Adrenal gland (tissue), 5 donors: ENCODE data around the gene RANBP10.

Experiments
- POLR2A ChIP-seq, 2 donors: fragments of 450-650 bp; IDR thresholded peaks; one replicate each; pipeline ENCODE4 v1.6.1; 2017; ENCODE audit warnings: antibody characterized with exemption in 2 of 2, mild to moderate bottlenecking in 2 of 2, moderate library complexity in 1 of 2
- TF ChIP-seq, protein P1 (sequence below), 6 experiments: fragments of 450-650 bp in 4 of 6; fragments of 200-600 bp in 2 of 6; sonication (generic) in 1 of 6; IDR thresholded peaks; 1 replicate in 5 of 6; 2 replicates in 1 of 6; pipeline versions ENCODE4 v1.5.1 to v1.8.0; 2016 to 2021; ENCODE audit warnings: antibody characterized with exemption in 6 of 6, mild to moderate bottlenecking in 2 of 6, moderate library complexity in 1 of 6
- donor health status: DM: no; HTN: no; CAD: no.

DNA sequence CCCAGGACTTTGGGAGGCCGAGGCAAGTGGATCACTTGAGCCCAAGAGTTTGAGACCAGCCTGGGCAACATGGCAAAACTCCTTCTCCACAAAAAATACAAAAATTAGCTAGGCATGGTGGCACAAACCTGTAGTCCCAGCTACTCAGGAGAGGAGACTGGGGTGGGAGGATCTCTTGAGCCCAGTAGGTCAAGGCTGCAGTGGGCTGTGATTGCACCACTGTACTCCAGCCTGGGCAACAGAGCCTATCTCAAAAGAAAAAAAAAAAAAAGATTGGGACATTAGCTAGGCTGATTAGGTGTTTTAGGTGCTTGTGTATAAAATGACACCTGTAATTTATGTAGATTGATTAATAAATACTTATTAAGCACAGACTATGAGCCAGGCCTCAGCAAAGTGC lies 97.3 kb downstream of the RANBP10 start:
- TF ChIP-seq, protein P1, sequence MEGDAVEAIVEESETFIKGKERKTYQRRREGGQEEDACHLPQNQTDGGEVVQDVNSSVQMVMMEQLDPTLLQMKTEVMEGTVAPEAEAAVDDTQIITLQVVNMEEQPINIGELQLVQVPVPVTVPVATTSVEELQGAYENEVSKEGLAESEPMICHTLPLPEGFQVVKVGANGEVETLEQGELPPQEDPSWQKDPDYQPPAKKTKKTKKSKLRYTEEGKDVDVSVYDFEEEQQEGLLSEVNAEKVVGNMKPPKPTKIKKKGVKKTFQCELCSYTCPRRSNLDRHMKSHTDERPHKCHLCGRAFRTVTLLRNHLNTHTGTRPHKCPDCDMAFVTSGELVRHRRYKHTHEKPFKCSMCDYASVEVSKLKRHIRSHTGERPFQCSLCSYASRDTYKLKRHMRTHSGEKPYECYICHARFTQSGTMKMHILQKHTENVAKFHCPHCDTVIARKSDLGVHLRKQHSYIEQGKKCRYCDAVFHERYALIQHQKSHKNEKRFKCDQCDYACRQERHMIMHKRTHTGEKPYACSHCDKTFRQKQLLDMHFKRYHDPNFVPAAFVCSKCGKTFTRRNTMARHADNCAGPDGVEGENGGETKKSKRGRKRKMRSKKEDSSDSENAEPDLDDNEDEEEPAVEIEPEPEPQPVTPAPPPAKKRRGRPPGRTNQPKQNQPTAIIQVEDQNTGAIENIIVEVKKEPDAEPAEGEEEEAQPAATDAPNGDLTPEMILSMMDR (IDR thresholded peaks at IDR 0.05): no peak
- TF ChIP-seq POLR2A (IDR thresholded peaks at IDR 0.05): no peak
